ENCODE results near the gene FMNL2.

- TF ChIP-seq, protein P1, sequence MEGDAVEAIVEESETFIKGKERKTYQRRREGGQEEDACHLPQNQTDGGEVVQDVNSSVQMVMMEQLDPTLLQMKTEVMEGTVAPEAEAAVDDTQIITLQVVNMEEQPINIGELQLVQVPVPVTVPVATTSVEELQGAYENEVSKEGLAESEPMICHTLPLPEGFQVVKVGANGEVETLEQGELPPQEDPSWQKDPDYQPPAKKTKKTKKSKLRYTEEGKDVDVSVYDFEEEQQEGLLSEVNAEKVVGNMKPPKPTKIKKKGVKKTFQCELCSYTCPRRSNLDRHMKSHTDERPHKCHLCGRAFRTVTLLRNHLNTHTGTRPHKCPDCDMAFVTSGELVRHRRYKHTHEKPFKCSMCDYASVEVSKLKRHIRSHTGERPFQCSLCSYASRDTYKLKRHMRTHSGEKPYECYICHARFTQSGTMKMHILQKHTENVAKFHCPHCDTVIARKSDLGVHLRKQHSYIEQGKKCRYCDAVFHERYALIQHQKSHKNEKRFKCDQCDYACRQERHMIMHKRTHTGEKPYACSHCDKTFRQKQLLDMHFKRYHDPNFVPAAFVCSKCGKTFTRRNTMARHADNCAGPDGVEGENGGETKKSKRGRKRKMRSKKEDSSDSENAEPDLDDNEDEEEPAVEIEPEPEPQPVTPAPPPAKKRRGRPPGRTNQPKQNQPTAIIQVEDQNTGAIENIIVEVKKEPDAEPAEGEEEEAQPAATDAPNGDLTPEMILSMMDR (IDR thresholded peaks at IDR 0.05; ENCODE audit: low read length), result no peak
- TF ChIP-seq EZH2 (optimal IDR thresholded peaks at IDR 0.05; ENCODE audit: low read depth, low read length) (no peak), EZH2phosphoT487 (IDR thresholded peaks at IDR 0.05; ENCODE audit: low read length) (no peak)
These were observed 120.8 kb downstream of the FMNL2 start for GRCh38 chr2:152455738-152456137.

Measured in MM.1S (cell line).